HG03558 (cell line): Measurements from ENCODE around the gene ACACB.
"Not testable (repeated sequence)": the region's sequence is repeated elsewhere in the genome, so short reads cannot be mapped to it uniquely, and the experiment has no call there.

Experiments used
- ATAC-seq: cut with Tn5 transposase; IDR thresholded peaks from one replicate; pipeline ENCODE4 v1.9.1; 2021; ENCODE audit warnings: moderate number of reproducible peaks; ENCODE audit not compliant: unreplicated experiment; ENCODE audit errors: extremely low read depth

The ACACB gene

GRCh38 chr12:109169686-109170085, 53.3 kb downstream of the ACACB start:
- ATAC-seq = no peak

DNA sequence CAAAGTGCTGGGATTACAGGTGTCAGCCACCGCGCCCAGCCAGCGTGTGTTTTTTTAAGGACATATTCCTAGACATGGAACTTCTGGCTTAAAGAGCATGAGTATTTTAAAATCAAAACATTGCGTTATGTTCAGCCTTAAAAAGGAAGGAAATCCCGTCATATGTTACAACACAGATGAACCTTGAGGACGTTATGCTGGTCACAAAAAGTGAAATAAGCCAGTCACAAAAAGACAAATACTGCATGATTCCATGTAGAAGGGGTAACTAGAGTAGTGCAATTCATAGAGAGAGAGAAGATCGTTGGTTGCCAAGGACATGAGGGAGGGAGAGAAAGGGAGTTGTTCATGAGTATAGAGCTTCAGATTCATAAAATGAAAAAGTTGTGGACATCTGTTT, 53.9 kb downstream of the ACACB start:
- ATAC-seq = no peak

GRCh38 chr12:109172787-109173186, 56.4 kb downstream of the ACACB start:
- not testable (repeated sequence) for ATAC-seq

GRCh38 chr12:109173443-109174240, 57.3 kb downstream of the ACACB start:
- no peak for ATAC-seq

- ATAC-seq = no peak
Observed at GRCh38 chr12:109174468-109174867, 58.1 kb downstream of the ACACB start.

DNA sequence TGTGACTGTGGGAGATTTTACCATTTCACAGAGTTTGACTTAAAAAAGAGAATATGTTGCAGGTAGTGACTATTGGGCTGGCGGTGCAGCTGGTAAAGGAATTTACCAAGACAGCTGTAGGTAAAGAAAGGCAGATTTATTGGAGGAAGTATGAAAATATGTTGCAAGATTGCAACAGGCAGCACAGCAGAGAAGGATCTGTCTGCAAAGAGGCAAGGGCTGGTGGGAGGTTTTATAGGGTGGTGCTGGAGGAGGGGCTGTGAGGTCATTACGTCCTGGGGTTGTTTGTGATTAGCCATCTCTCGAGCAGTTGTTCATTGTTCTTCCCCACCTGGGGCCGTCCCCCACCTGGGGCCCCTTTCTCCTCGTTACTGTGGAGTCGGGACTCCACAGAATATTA, 62.1 kb downstream of the ACACB start:
- ATAC-seq = no peak

- ATAC-seq = no peak
Observed at GRCh38 chr12:109179927-109180326, 63.5 kb downstream of the ACACB start.

- ATAC-seq = no peak
Observed at GRCh38 chr12:109182041-109182839, 65.9 kb downstream of the ACACB start.

DNA sequence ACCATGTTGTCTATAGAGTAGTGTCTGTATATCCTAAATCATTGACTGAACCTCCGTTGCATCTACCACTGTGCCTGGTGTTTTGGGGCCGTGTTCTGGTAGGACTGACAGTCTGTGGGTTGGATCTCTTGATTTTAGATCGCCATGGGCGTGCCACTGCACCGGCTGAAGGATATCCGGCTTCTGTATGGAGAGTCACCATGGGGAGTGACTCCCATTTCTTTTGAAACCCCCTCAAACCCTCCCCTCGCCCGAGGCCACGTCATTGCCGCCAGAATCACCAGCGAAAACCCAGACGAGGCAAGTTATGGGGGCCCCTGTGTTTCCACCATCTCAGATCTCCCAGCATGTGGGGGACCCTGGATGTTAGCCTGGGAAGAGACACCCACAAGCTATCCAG, 69.1 kb downstream of the ACACB start:
- ATAC-seq = no peak

GRCh38 chr12:109186993-109187653, 70.7 kb downstream of the ACACB start:
- no peak for ATAC-seq

DNA sequence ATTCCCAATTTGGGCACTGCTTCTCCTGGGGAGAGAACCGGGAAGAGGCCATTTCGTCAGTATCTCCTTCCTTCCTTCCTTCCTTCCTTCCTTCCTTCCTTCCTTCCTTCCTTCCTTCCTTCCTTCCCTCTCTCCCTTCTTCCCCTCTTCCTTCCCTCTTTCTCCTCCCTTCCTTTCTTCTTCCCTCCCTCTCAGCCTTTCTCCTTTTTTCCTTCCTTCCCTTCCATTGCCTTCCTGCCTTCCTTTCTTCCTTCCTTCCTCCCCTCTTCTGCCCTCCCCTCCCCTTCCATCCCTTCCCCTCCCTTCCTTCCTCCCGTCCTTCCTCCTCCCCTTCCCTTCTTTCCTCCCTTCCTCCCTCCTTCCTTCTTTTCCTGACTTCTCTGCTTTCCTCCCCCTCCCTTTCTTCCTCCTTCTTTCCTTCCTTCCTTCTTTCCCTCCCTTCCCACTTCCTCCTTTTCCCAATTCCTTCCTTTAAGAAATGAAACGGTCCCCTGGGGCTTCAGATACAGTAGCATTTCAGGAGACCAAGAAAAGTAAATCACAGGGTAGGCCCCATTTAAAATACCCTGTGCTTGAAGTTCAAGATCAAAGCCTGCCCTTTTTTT, 71.8 kb downstream of the ACACB start:
- ATAC-seq = no peak

DNA sequence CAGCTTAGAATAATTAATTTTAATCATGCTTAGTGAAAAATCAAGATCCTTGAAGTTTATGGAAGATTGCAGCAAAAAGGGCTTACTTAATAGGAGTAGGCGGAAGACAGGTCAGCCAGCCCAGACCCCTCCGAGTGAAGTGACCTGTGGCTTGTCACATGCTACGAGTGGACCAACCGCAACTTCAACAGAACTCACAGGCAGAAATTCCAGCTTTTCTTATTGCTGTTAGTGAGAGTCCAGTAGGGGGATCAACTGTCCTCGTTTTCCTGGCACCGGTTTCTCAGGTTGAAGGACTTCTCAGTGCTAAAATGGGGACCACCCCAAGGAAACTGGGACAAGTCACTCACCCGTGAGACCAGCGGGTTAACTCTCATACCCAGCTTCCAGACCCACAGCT, 72.9 kb downstream of the ACACB start:
- ATAC-seq = no peak

DNA sequence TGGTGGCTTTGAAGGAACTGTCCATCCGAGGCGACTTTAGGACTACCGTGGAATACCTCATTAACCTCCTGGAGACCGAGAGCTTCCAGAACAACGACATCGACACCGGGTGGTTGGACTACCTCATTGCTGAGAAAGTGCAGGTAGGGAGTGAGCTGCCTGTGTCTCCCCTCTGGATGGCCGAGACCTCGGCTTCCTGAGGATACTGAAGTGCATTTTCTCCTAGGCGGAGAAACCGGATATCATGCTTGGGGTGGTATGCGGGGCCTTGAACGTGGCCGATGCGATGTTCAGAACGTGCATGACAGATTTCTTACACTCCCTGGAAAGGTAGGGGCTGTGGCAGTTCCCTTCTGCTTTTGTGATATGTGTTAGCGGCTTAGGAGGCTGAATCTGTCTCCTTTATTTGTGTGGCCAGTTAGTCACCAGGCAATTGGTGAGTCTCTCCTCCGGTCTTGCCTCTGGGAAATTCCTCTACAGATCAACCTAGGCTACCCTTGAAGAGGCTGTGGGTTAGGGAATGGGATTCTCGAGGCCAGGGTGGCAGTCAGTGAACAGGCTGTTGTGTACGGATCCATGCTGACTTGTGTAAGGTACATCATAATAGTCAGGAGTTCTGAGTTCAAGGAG, 75.3 kb downstream of the ACACB start:
- ATAC-seq = no peak

DNA sequence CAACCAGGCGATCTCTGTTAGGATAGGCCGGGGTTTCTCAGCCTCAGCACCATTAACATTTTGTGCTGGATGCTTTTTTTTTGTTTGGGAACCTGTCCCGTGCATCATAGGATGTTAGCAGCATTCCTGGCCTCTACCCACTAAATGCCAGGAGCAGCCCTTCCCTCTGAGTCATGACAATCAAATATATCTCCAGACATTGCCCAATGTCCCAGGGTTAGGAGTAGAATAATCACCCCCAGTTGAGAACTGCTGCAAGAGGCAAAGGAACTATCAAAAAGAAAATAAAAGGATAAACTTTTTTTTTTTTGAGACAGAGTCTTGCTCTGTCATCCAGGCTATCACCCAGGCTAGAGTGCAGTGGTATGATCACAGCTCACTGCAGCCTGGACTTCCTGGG, 76.0 kb downstream of the ACACB start:
- no peak for ATAC-seq

DNA sequence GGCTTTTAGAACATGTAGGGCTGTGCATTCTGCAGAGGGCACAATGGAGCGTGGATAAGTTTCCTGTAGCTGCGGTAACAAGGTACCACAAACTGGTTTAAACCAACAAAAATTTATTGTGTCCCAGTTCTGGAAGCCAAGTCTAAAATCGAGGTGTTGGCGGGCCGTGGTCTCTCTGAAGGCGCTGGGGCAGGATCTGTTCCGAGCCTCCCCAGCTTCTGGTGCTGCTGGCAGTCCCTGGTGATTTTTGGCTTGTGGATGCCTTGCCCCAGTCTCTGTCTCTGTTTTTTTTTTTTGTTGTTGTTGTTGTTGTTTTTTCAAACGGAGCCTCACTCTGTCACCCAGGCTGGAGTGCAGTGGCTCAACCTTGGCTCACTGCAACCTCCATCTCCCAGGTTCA, 77.5 kb downstream of the ACACB start:
- ATAC-seq = no peak

GRCh38 chr12:109196332-109196731, 79.9 kb downstream of the ACACB start:
- ATAC-seq = no peak

- ATAC-seq = no peak
Observed at GRCh38 chr12:109197327-109197726, 80.9 kb downstream of the ACACB start.

DNA sequence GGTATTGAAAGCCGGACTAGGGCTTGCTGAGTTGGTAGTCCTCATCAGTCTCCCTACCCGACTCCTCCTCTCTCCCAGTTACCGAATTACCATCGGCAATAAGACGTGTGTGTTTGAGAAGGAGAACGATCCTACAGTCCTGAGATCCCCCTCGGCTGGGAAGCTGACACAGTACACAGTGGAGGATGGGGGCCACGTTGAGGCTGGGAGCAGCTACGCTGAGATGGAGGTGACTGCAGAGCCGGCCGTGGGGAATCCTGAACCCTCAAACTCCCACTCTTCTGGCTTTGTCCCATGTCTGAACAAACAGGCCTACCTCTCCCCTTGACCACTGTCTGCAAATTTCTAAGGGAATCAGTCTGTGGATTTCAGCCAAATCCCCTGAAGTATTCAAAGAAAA, 82.9 kb downstream of the ACACB start:
- ATAC-seq = no peak

- ATAC-seq = no peak
Observed at GRCh38 chr12:109200825-109201495, 84.6 kb downstream of the ACACB start.

- ATAC-seq = no peak
Observed at GRCh38 chr12:109201496-109201885, 85.1 kb downstream of the ACACB start.
